Activated naive CD8-positive, alpha-beta T cell treated with anti-CD3 and anti-CD28 coated beads, Interleukin-2, amount 50 U/mL, for 24 hours (primary cell): ENCODE results near the gene MSI2.
A peak's percentile ranks its signal among the peaks of the same experiment; 100 is the strongest.

ENCODE experiments used
- ATAC-seq: fragments of 150-1000 bp; cut with Tn5 transposase; one replicate; pipeline ENCODE4 v1.10.0; 2021
- DNase-seq: peaks from one replicate; pipeline ENCODE4 v3.0.0; 2021
- H3K27ac Mint-ChIP-seq: one replicate; pipeline ENCODE4 v1.8.0; 2021; ENCODE audit warnings: mild to moderate bottlenecking, mixed read lengths
- H3K27me3 Mint-ChIP-seq: one replicate; pipeline ENCODE4 v1.8.0; 2021; ENCODE audit warnings: mixed read lengths
- H3K36me3 Mint-ChIP-seq: one replicate; pipeline ENCODE4 v1.8.0; 2021; ENCODE audit warnings: low read depth, mixed read lengths
- H3K4me1 Mint-ChIP-seq: one replicate; pipeline ENCODE4 v1.8.0; 2021; ENCODE audit warnings: mixed read lengths
- H3K4me3 Mint-ChIP-seq: one replicate; pipeline ENCODE4 v1.8.0; 2021; ENCODE audit warnings: mild to moderate bottlenecking, moderate library complexity, mixed read lengths
- H3K9me3 Mint-ChIP-seq: one replicate; pipeline ENCODE4 v1.8.0; 2021; ENCODE audit warnings: mixed read lengths

The MSI2 gene

GRCh38 chr17:57302690-57303465, 46.6 kb downstream of the MSI2 start:
- Mint-ChIP-seq H3K36me3 (peaks cover 43% of the 10 kb centered on the region), H3K9me3 (peaks cover 12% of the 10 kb centered on the region), H3K27ac (peak overlapping the region; percentile 39), H3K4me3 (no peak overlapping the region), H3K27me3 (no peaks in the 10 kb centered on the region), H3K4me1 (peaks cover 36% of the 10 kb centered on the region)
- ATAC-seq (no peak), DNase-seq (no peak)

- Mint-ChIP-seq H3K4me1 (peaks cover 40% of the 10 kb centered on the region), H3K36me3 (peaks cover 24% of the 10 kb centered on the region), H3K9me3 (peaks cover 7% of the 10 kb centered on the region), H3K27ac (no peak overlapping the region), H3K4me3 (no peak overlapping the region), H3K27me3 (no peaks in the 10 kb centered on the region)
- ATAC-seq (no peak), DNase-seq (no peak)
These were observed 48.9 kb downstream of the MSI2 start for GRCh38 chr17:57305144-57305728.

- Mint-ChIP-seq H3K36me3 (peaks cover 21% of the 10 kb centered on the region), H3K4me3 (no peak overlapping the region), H3K27ac (no peak overlapping the region), H3K27me3 (no peaks in the 10 kb centered on the region), H3K4me1 (peaks cover 35% of the 10 kb centered on the region), H3K9me3 (no peaks in the 10 kb centered on the region)
- ATAC-seq (no peak), DNase-seq (no peak)
These were observed 49.7 kb downstream of the MSI2 start for GRCh38 chr17:57305908-57306504.

- Mint-ChIP-seq H3K4me1 (peaks cover 16% of the 10 kb centered on the region), H3K36me3 (peaks cover 16% of the 10 kb centered on the region), H3K9me3 (no peaks in the 10 kb centered on the region), H3K4me3 (no peak overlapping the region), H3K27me3 (no peaks in the 10 kb centered on the region), H3K27ac (no peak overlapping the region)
- DNase-seq (no peak), ATAC-seq (no peak)
These were observed 52.3 kb downstream of the MSI2 start for GRCh38 chr17:57308543-57309186.

GRCh38 chr17:57309479-57309878, 53.2 kb downstream of the MSI2 start:
- Mint-ChIP-seq H3K9me3 (no peaks in the 10 kb centered on the region), H3K36me3 (peaks cover 15% of the 10 kb centered on the region), H3K4me1 (peaks cover 15% of the 10 kb centered on the region), H3K4me3 (no peak overlapping the region), H3K27ac (no peak overlapping the region), H3K27me3 (no peaks in the 10 kb centered on the region)
- DNase-seq (no peak), ATAC-seq (no peak)

- Mint-ChIP-seq H3K27me3 (no peaks in the 10 kb centered on the region), H3K36me3 (peaks cover 15% of the 10 kb centered on the region), H3K4me1 (peaks cover 9% of the 10 kb centered on the region), H3K27ac (no peak overlapping the region), H3K9me3 (no peaks in the 10 kb centered on the region), H3K4me3 (no peak overlapping the region)
- ATAC-seq = no peak
- no peak for DNase-seq
These were observed 55.2 kb downstream of the MSI2 start for GRCh38 chr17:57311281-57312216.

GRCh38 chr17:57312242-57312641, 55.9 kb downstream of the MSI2 start:
- ATAC-seq (no peak), DNase-seq (no peak)
- Mint-ChIP-seq H3K27me3 (no peaks in the 10 kb centered on the region), H3K27ac (no peak overlapping the region), H3K4me3 (no peak overlapping the region), H3K36me3 (peaks cover 15% of the 10 kb centered on the region), H3K4me1 (peaks cover 9% of the 10 kb centered on the region), H3K9me3 (no peaks in the 10 kb centered on the region)

- H3K4me3 Mint-ChIP-seq = no peak overlapping the region
- H3K4me1 Mint-ChIP-seq = peaks cover 6% of the 10 kb centered on the region
- no peak for ATAC-seq
- no peaks in the 10 kb centered on the region for H3K27me3 Mint-ChIP-seq
- no peak overlapping the region for H3K27ac Mint-ChIP-seq
- H3K36me3 Mint-ChIP-seq = peaks cover 12% of the 10 kb centered on the region
- H3K9me3 Mint-ChIP-seq = no peaks in the 10 kb centered on the region
- DNase-seq = no peak
These were observed 56.9 kb downstream of the MSI2 start for GRCh38 chr17:57313097-57313835.

- no peak overlapping the region for H3K27ac Mint-ChIP-seq
These were observed 59.0 kb downstream of the MSI2 start for GRCh38 chr17:57315061-57316015.

GRCh38 chr17:57316361-57316760, 60.0 kb downstream of the MSI2 start:
- Mint-ChIP-seq H3K4me3 (no peak overlapping the region), H3K4me1 (no peaks in the 10 kb centered on the region), H3K27me3 (no peaks in the 10 kb centered on the region), H3K27ac (no peak overlapping the region), H3K36me3 (peaks cover 6% of the 10 kb centered on the region), H3K9me3 (no peaks in the 10 kb centered on the region)
- DNase-seq = no peak
- no peak for ATAC-seq

More at GRCh38 chr17:57315061-57316015, 59.0 kb downstream of the MSI2 start:
- no peaks in the 10 kb centered on the region for H3K9me3 Mint-ChIP-seq
- ATAC-seq (no peak), DNase-seq (no peak)
- H3K4me3 Mint-ChIP-seq = no peak overlapping the region
- H3K36me3 Mint-ChIP-seq = peaks cover 12% of the 10 kb centered on the region
- H3K4me1 Mint-ChIP-seq = no peaks in the 10 kb centered on the region
- no peaks in the 10 kb centered on the region for H3K27me3 Mint-ChIP-seq

- no peak overlapping the region for H3K27ac Mint-ChIP-seq
- ATAC-seq (no peak), DNase-seq (no peak)
- peaks cover 1% of the 10 kb centered on the region for H3K4me1 Mint-ChIP-seq
- H3K36me3 Mint-ChIP-seq = peaks cover 6% of the 10 kb centered on the region
- no peaks in the 10 kb centered on the region for H3K9me3 Mint-ChIP-seq
- H3K4me3 Mint-ChIP-seq = no peak overlapping the region
- H3K27me3 Mint-ChIP-seq = no peaks in the 10 kb centered on the region
These were observed 60.8 kb downstream of the MSI2 start for GRCh38 chr17:57317079-57317478.

GRCh38 chr17:57318913-57319312, 62.6 kb downstream of the MSI2 start:
- H3K9me3 Mint-ChIP-seq = no peaks in the 10 kb centered on the region
- H3K27me3 Mint-ChIP-seq = no peaks in the 10 kb centered on the region
- no peak overlapping the region for H3K27ac Mint-ChIP-seq
- H3K4me1 Mint-ChIP-seq = peaks cover 8% of the 10 kb centered on the region
- peaks cover 5% of the 10 kb centered on the region for H3K36me3 Mint-ChIP-seq
- DNase-seq (no peak), ATAC-seq (no peak)
- no peak overlapping the region for H3K4me3 Mint-ChIP-seq

- ATAC-seq (no peak), DNase-seq (no peak)
- Mint-ChIP-seq H3K36me3 (peaks cover 11% of the 10 kb centered on the region), H3K4me3 (no peak overlapping the region), H3K27ac (no peak overlapping the region), H3K27me3 (no peaks in the 10 kb centered on the region), H3K9me3 (no peaks in the 10 kb centered on the region), H3K4me1 (peaks cover 8% of the 10 kb centered on the region)
These were observed 63.5 kb downstream of the MSI2 start for GRCh38 chr17:57319806-57320205.
